NCI-H510A treated with DMSO at 0.1 percent for 48 hours (cell line): ENCODE results near the gene EML3.

Experiments used
- DNase-seq: peaks from one replicate; lab custom pipeline; 2025; lab: John Stamatoyannopoulos, UW

Gene EML3

DNA sequence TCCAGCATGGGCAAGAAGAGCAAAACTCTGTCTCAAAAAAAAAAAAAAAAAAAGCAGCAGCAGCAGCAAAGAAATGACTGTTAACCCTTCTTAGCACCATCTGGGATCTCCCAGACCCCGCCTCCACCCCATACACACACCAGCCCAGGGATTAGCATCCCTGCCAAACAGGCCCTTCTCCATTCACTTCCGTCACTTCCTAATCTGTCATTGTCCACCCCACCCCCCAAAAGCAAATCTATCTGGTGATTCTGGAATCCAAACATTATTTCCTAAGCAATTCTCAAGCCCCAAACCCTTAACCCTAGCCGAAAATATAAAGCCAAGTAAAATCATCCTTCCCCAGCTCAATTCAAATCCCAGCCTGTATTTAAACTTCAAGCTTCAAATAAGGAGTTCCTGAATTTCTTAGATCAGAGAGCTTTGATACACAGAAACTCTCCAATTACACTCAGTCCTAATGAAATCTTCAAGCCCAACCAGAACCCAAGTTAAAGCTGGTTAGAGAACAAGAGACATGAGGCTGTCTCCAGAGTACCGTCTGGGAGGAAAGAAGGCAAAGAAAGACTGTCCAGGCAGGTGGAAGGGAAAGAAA, 60.0 kb downstream of the EML3 start:
- no peak for DNase-seq
